PFSK-1 (cell line): ENCODE data around the gene PTGIS.

Experiments used
- POLR2AphosphoS5 ChIP-seq: IDR thresholded peaks from 2 replicates; pipeline ENCODE4 v1.6.1; 2012; ENCODE audit warnings: low read depth, mild to moderate bottlenecking, control low read depth, low read length, moderate library complexity
- REST ChIP-seq, 2 experiments: IDR thresholded peaks; 2 replicates each; pipeline versions ENCODE4 v1.6.1 to v1.8.0; 2011 to 2012; ENCODE audit warnings: low read depth in 2 of 2, low read length in 2 of 2, control low read depth in 1 of 2, inconsistent platforms in 1 of 2, mild to moderate bottlenecking in 1 of 2, moderate library complexity in 1 of 2; ENCODE audit not compliant: insufficient read depth in 1 of 2
- TAF1 ChIP-seq: IDR thresholded peaks from 2 replicates; pipeline ENCODE4 v1.6.1; 2012; ENCODE audit warnings: low read length, control low read depth, borderline replicate concordance; ENCODE audit not compliant: insufficient read depth

- no peak for TF ChIP-seq REST (IDR thresholded peaks at IDR 0.05; ENCODE audit: insufficient read depth in 1 of 2, low read depth in 2 of 2, low read length in 2 of 2)
- TF ChIP-seq TAF1 = no peak
- no peak for TF ChIP-seq POLR2AphosphoS5
These were observed 44.1 kb downstream of the PTGIS start for GRCh38 chr20:49523767-49524360.
